ENCODE measurements around the gene DNMT3L.
A peak's percentile ranks its signal among the peaks of the same experiment; 100 is the strongest.

The DNMT3L gene

DNA sequence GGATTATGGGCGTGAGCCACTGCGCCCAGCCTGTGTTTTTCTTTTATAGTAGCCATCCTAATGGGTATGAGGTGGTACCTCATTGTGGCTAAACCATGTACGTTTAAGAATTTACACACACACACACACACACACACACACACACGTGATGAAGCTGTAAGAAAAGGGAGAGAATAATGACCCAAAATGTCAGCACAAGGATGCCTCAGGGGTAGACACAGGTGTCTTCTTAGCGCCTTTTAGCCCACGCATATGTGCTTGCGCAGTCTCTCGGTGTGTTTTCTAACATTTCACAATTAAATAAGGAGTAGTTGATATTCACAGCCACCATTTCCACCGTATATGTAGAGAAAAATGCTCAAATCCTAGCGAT, 37.4 kb upstream of the DNMT3L start:
- TF ChIP-seq, protein P1, sequence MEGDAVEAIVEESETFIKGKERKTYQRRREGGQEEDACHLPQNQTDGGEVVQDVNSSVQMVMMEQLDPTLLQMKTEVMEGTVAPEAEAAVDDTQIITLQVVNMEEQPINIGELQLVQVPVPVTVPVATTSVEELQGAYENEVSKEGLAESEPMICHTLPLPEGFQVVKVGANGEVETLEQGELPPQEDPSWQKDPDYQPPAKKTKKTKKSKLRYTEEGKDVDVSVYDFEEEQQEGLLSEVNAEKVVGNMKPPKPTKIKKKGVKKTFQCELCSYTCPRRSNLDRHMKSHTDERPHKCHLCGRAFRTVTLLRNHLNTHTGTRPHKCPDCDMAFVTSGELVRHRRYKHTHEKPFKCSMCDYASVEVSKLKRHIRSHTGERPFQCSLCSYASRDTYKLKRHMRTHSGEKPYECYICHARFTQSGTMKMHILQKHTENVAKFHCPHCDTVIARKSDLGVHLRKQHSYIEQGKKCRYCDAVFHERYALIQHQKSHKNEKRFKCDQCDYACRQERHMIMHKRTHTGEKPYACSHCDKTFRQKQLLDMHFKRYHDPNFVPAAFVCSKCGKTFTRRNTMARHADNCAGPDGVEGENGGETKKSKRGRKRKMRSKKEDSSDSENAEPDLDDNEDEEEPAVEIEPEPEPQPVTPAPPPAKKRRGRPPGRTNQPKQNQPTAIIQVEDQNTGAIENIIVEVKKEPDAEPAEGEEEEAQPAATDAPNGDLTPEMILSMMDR (IDR thresholded peaks at IDR 0.05; ENCODE audit: low read depth, low read length), result no peak
- peak overlapping the region; percentile 60 for H3K4me3 ChIP-seq (ENCODE audit: low read depth, low read length)
- DNase-seq (ENCODE audit: low read depth, low spot score), result peak; percentile 34
- in situ Hi-C loops (cut with HindIII; ENCODE audit: low sequenced_read_pairs), result no loop called here

DNA sequence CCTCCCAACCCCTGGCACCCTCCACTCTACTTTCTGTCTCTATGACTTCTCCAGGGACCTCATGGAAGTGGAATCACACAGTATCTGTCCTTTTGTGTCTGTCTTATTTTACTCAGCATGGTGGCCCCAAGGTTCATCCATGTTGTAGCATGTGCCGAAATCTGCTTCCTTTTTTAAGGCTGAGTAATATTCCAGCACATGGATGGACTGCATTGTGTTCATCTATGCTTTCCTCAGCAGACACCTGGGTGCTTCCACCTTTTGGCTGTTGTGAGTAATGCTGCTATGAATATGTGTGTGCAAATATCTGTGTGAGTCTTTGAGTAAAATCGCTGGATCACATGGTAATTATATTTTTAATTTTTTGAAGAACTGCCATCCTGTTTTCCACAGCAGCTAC, 36.6 kb upstream of the DNMT3L start:
- in situ Hi-C loops (cut with HindIII; ENCODE audit: low sequenced_read_pairs), result no loop called here
- H3K4me3 ChIP-seq (ENCODE audit: low read depth, low read length), result no peak overlapping the region
- TF ChIP-seq, protein P1 (IDR thresholded peaks at IDR 0.05; ENCODE audit: low read depth, low read length), result peak; percentile 25
- no peak for DNase-seq (ENCODE audit: low read depth, low spot score)

DNA sequence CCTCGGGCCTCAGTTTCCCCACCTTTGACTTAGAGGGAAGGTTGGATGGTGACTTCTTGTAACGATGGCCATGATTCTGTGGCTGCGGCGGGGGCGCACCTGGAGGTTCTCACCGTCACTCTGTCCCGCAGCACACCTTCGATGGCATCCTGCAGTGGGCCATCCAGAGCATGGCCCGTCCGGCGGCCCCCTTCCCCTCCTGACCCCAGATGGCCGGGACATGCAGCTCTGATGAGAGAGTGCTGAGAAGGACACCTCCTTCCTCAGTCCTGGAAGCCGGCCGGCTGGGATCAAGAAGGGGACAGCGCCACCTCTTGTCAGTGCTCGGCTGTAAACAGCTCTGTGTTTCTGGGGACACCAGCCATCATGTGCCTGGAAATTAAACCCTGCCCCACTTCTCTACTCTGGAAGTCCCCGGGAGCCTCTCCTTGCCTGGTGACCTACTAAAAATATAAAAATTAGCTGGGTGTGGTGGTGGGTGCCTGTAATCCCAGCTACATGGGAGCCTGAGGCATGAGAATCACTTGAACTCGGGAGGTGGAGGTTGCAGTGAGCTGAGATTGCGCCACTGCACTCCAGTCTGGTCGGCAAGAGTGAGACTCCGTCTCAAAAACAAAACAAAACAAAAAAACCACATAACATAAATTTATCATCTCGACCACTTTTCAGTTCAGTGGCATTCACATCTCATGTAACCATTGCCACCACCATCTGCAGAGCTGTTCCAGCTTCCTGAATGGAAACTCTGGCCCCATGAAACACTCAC, 36.0 kb upstream of the DNMT3L start:
- no peak overlapping the region for H3K4me3 ChIP-seq (ENCODE audit: low read depth, low read length)
- peak; percentile 74 for DNase-seq (ENCODE audit: low read depth, low spot score)
- in situ Hi-C loops (cut with HindIII; ENCODE audit: low sequenced_read_pairs), result no loop called here
- TF ChIP-seq, protein P1 (IDR thresholded peaks at IDR 0.05; ENCODE audit: low read depth, low read length), result peak; percentile 88

DNA sequence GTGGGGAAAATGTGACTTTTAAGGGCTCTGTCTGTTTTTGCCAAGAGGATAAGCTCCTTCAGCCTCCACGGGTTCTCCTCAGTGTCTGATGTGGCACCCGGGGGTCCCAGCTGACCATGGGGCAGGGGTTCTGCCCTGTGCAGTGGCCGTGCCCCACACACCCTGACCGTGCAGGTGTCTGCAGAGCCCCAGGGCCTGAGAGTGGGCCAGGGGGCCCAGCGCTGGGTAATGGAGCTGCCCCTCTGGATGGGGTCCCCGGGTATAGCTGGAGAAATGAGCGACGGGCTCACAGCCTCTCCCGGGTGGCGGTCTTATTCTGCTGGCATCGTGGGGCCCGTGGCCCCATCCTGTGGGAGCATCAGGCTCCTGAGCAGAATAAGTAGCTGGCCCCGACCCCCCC, 35.2 kb upstream of the DNMT3L start:
- DNase-seq (ENCODE audit: low read depth, low spot score), result no peak
- TF ChIP-seq, protein P1 (IDR thresholded peaks at IDR 0.05; ENCODE audit: low read depth, low read length), result no peak
- in situ Hi-C loops (cut with HindIII; ENCODE audit: low sequenced_read_pairs), result no loop called here
- H3K4me3 ChIP-seq (ENCODE audit: low read depth, low read length), result no peak overlapping the region

DNA sequence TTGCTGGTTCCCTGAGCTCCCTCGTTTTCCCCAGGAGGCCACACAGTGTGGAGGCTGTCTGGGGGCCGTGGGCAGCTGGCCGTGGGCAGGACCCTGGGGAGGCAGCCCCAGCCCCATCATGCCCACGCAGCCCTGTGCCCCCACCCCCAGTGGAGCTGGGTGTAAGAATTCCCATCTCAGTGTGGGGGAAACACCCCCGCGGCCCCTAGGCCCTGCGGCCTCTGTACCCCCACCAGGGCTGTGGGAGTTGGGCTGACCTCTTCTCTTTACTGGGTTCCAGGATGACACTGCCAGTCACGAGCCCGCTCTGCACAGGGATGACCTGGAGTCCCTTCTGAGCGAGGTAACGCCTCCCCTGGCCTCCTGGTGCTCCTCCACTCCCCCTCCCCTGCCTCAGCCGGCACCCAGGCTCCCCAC, 34.4 kb upstream of the DNMT3L start:
- TF ChIP-seq, protein P1 (IDR thresholded peaks at IDR 0.05; ENCODE audit: low read depth, low read length), result no peak
- DNase-seq (ENCODE audit: low read depth, low spot score), result no peak
- no peak overlapping the region for H3K4me3 ChIP-seq (ENCODE audit: low read depth, low read length)
- in situ Hi-C loops (cut with HindIII; ENCODE audit: low sequenced_read_pairs), result no loop called here

DNA sequence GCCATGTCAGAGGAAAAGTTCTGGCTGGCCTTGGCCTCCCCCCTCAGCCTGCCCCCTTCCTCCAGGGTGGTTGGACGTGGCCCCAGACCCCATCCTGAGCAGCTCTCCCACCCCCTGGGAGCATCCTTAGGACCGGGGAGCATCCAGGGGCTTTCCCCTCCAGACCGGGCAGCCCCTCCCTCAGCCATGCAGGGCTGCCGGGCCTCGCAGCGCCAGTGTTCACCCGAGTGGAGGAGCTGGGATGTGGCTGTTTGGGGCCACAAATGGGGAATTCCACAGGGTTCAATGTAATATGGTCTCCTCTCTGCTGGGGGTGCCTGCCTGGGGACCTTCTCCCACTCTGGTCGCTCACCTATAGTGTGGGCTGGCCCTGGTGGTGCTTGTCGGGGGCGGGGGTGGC, 33.9 kb upstream of the DNMT3L start:
- in situ Hi-C loops (cut with HindIII; ENCODE audit: low sequenced_read_pairs), result no loop called here
- H3K4me3 ChIP-seq (ENCODE audit: low read depth, low read length), result no peak overlapping the region
- no peak for DNase-seq (ENCODE audit: low read depth, low spot score)
- TF ChIP-seq, protein P1 (IDR thresholded peaks at IDR 0.05; ENCODE audit: low read depth, low read length), result no peak
